IMR-90 (cell line): ENCODE data around the gene ATP10B.

ENCODE experiments used
- MAFK ChIP-seq: IDR thresholded peaks from 2 replicates; pipeline ENCODE4 v1.6.1; 2012; ENCODE audit warnings: low read depth, low read length, improper control_type of control experiment
- POLR2A ChIP-seq: IDR thresholded peaks from 2 replicates; pipeline ENCODE4 v1.6.1; 2012; ENCODE audit warnings: mild to moderate bottlenecking, low read depth, low read length

DNA sequence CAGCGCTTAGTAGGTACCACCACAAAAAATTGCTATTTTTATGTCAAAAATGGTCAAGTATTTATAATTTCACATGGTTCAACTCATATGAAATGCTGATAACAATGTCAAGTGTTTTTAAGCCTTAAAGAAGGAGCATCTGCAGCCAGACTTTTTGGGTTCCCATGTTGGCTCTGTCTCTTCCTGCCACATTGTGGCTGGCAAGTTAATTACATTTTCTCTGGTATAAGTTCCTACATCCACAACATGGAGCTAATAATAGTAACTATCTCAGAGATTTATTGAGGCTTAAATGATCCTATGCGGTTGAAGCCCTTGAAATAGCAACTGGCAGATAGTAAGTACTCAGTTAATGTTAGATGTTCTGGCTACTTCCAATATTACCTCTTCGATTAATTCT is 5.4 kb downstream of the ATP10B start:
- TF ChIP-seq MAFK, result no peak
- TF ChIP-seq POLR2A, result no peak
